HG03159 (cell line): ENCODE measurements around the gene FGFR1OP2.

Experiments
- ATAC-seq: cut with Tn5 transposase; IDR thresholded peaks from one replicate; pipeline ENCODE4 v1.9.1; 2021; ENCODE audit warnings: mild to moderate bottlenecking, moderate library complexity; ENCODE audit not compliant: unreplicated experiment

The FGFR1OP2 gene

GRCh38 chr12:27001663-27002062, 63.4 kb downstream of the FGFR1OP2 start:
- ATAC-seq, result no peak

- ATAC-seq, result no peak
Measured at GRCh38 chr12:27002141-27002540, 63.9 kb downstream of the FGFR1OP2 start.

- ATAC-seq, result no peak
Measured at GRCh38 chr12:27003421-27004381, 65.4 kb downstream of the FGFR1OP2 start.

- ATAC-seq, result no peak
Measured at GRCh38 chr12:27005495-27005894, 67.2 kb downstream of the FGFR1OP2 start.

- no peak for ATAC-seq
Measured at GRCh38 chr12:27006797-27007467, 68.7 kb downstream of the FGFR1OP2 start.

GRCh38 chr12:27008081-27008480, 69.8 kb downstream of the FGFR1OP2 start:
- no peak for ATAC-seq

- ATAC-seq, result no peak
Measured at GRCh38 chr12:27009881-27010301, 71.6 kb downstream of the FGFR1OP2 start.

GRCh38 chr12:27012239-27012981, 74.1 kb downstream of the FGFR1OP2 start:
- ATAC-seq, result no peak

- no peak for ATAC-seq
Measured at GRCh38 chr12:27012982-27013255, 74.6 kb downstream of the FGFR1OP2 start.

GRCh38 chr12:27013611-27014084, 75.4 kb downstream of the FGFR1OP2 start:
- ATAC-seq, result peak; percentile 29

- peak; percentile 83 for ATAC-seq
Measured at GRCh38 chr12:27014085-27014858, 76.0 kb downstream of the FGFR1OP2 start, which contains the start of gene TM7SF3. TSS of gene TM7SF3 (minus strand) at chr12:27014384. CDS start at chr12:27014168, 216 bp downstream.

- no peak for ATAC-seq
Measured at GRCh38 chr12:27014859-27015729, 76.8 kb downstream of the FGFR1OP2 start.

GRCh38 chr12:27015730-27016076, 77.4 kb downstream of the FGFR1OP2 start:
- ATAC-seq, result no peak
